ENCODE data around the gene EXOC7.

- TF ChIP-seq CTCF (conservative IDR thresholded peaks at IDR 0.05 in 1 of 2, IDR thresholded peaks at IDR 0.05 in 1 of 2; ENCODE audit: extremely low read depth in 1 of 2, insufficient read depth in 1 of 2, low read depth in 1 of 2, low read length in 2 of 2), result no peak
- no peak for TF ChIP-seq EZH2 (IDR thresholded peaks at IDR 0.05; ENCODE audit: borderline replicate concordance, low read length)
These were observed 49.6 kb upstream of the EXOC7 start for GRCh38 chr17:76153202-76153601.
